ENCODE data around the gene ZNF382.
"Not testable (repeated sequence)": the region's sequence is repeated elsewhere in the genome, so short reads cannot be mapped to it uniquely, and the experiment has no call there.

ZNF382 gene

DNA sequence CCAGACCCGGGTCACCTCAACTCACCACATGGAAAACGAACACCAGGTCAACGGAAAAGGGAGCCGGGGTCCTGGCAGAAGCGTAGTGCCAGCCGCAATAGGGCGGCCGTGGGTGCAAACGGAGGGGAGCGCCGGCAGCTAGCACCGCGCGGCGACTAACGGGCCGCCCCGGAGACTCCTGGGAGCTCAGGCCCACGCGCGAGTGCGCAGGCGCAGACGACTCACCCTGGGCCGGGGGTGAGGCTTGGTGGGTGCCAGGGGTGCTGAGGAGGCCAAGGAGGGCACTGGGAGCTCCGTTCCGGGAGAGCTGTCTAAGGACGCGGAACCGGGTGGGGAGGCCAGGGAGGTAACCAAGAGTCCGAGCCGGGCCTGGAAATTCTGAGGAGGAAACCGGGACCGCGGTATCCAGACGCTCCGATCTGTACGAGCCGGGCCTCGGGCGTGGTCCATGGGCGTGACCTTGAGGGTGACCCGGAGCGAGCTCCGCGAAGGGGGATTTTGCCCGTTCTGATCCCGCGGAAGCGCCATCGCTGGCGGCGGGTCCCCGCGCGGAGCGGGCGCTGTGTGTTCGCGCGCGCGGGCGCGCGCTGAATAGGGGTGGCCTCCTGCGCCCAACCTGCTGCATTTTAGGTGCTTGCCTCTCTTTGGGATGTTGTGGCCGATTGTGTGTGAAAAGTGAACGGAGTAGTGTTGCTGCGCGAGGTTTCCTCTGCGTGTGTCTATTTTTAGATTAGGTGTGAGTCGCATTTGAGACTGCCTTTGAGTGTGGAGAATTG lies at the start of gene ZNF382:
TSS of gene ZNF382 (plus strand) at position 213 of the 776 bp plus-strand sequence. CDS start 4,602 bp downstream, outside the sequence.
- DNase-seq: peak; percentile 86

DNA sequence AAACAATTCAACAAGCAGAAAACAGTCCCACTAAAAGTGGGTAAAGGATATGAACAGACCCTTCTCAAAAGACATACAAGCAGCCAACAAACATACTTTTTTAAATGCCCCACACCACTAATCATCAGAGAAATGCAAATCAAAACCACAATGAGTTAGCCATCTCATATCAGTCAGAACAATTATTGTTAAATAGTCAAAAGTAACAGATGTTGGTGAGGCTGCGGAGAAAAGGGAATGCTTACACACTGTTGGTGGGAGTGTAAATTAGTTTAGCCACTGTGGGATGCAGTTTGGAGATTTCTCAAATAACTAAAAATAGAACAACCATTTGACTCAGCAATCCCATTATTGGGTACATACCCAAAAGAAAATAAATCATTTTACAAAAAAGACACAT lies 40.7 kb upstream of the ZNF382 start:
- DNase-seq: no peak

DNA sequence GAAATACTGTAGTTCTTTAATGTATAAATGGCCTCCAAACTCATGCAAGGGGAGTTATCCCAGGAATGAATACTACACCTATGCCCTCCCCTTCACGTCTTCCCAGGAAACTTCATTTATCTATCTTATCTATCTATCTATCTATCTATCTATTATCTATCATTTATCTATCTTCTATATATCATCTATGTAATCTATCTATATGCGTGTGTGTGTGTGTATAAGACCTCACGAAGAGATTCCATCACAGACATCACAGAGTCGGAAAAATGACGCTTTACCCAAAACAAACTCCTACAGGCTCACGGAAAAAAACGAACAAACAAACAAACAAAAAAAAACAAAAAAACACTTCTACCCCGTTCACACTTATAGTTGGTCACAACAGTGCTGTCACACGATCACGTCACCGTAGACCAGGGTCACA lies 32.5 kb upstream of the ZNF382 start:
- DNase-seq: no peak

DNA sequence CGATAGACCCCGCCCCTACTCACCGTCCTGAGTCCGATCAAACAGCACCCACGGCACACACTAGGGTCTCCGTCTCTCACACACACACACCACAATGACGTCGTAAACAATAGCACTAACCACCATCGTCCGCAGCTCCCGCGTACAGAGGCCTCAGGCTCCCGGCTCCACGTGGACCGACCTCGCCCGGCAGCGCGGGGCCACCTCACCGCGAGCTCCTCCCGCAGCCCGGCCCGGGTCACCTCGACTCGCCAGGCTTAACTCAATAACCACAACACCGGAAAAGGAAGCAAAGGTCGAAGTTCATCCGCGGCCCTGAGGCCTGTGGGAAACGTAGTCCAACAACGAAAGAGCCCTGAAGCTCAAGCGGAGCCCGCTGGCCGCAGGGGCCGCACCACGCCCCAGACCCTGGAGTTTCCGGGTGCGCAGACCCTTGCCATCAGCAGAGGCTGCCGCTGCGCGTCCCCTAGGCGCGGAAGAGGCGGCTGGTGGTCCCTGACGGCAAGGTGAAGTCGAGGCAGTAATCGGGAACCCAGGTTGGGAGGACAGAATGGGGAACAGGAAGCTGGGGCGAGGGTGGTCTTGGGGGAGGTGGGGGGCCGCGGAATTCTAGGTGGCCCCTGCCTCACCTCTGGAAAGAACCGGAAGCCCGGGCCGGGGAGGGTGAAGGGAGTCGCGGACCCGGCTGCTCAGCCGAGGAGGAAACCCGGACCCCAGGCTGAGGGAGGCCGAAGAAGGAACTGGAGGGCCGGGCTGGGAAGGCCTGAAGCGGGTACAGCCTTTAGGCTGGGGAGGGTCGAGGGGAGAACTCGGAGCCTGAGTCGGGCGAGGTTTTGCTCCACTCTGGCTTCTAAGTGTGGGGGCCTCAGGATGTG lies 31.9 kb upstream of the ZNF382 start, which contains the start of gene ZNF529:
TSS of gene ZNF529 (minus strand) at position 273 of the 875 bp plus-strand sequence. CDS start 946 bp downstream, outside the sequence.
- DNase-seq: peak; percentile 93

DNA sequence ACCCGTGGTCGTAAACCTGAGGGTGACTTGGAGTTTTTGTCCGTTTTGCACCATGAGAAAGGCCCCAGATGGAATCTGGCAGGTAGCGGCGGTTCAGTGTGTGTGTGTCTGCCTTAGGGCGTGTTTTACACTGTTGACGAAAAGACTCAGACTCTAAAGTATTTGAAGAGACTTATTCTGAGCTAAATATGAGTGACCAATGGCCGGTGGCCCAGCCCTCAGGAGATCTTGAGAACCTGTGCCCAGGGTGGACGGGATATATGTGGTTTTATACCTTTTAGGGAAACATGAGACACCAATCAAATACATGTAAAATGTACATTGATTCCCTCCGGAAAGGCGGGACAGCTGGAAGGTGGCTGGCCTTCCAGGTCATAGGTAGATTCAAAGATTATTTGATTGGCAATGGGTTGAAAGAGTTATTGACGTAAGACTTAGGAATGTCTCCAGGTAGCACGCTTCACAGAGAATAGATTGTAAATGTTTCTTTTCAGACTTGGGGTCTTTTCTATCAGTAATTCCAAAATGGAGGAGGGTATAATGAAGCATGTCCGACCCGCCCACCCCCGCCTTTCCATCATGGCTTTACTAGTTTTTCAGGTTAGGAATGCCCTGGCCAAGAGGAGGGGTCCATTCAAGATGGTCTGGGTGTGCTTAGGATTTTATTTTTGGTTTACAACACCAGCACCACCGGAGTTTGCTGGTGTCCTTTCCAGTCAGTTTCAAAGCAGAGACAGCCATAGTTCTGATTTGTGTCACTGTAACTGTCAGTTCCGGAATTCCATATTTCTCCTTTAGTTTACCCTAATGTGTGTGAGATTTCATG lies 31.0 kb upstream of the ZNF382 start:
- DNase-seq: peak; percentile 0

DNA sequence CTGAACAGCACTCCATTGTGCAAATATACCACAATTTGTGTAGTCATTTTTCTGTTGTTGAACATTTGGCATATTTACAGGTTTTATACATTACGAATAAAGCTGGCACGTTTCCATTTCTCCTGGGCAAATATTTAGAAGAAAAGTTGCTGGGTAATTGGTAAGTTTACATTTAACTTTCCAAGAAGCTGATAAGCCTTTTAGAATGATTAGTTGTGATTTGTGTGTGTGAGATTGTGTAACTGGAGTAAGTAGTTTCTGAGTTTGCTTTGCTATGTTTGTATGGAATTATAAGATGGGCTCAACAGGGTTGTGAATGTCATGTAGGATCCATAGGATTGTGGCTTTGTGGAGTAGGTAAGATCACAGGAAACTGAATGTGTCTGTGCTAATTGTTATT lies 30.4 kb upstream of the ZNF382 start:
- DNase-seq: no peak

DNA sequence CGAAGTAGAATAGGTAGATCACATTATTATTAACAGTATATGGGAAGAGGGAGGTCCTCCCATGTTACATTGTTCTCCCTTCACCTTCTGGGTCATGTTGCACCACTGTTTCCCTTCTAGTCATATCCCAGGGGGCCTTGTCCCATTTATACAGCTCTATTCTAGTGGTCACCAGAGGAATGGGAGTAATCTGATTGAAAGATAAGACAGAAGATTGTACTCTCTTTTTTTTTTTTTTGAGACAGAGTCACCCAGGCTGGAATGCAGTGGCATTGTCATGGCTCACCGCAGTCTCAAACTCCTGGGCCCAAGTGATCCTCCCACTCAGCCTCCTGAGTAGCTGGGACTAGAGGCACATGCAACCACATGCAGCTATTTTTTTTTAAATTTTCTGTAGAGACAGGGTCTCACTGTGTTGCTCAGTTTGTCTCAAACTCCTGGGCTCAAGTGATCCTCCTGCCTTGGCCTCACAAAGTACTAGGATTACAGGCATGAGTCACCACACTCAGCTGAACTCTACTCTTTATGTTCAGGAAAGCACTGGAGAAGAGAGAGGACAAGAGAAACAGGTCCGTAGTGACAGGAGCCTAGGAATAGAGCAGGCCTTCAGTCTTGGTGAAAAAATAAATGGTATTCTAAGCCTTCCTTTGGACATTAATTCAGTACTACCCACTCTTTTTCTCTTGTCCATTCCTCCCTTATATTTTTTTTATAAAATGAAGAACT lies 27.7 kb upstream of the ZNF382 start:
- DNase-seq: no peak

DNA sequence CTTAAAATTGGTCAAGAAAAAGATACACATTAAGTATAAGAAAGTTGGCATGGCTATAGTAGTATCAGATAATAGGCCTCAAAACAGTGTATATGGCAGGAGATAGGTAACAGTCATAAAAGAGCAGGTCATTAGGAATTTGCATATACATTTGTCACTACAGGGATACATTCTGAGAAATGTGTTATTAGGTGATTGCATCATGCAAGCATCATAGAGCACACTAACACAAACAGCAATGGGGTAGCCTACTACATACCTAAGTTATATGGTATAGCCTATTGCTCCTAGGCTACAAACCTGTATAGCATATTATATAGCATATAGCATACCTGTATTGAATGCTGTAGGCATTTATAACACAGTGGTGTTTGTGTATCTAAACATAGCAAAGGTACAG lies 25.9 kb upstream of the ZNF382 start:
- no peak for DNase-seq

DNA sequence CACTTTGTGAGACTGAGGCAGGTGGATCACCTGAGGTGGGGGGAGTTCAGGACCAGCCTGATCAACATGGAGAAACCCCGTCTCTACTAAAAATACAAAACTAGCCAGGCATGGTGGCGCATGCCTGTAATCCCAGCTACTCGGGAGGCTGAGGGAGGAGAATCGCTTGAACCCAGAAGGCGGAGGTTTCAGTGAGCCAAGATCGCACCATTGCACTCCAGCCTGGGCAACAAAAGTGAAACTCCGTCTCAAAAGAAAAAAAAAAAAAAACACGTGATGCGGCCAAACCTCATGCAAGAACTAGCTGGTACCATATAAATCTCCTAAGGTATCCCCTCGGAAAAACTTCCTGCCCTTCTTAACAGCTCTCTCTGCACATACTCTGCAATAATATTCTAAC lies 2.4 kb upstream of the ZNF382 start:
- not testable (repeated sequence) for DNase-seq

DNA sequence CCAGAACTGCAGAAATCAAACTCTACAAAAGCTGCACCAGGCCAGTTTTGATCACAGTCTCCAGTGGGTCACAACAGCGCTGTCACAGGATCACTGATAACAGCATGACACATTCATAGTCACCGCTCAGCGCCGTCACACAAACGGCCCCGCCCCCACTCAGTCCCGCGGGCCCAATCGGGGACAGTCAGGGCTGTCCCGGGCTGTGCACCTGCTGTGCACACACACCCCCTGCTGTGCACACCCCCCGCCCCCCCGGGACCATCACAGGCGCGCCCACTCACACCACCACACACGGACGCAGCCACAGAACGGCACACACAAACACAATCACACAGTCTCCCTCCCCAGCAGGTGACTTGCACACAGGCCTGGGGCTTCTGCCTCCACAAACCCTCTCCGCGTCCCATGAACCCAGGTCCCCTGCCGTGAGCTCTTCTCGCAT lies 435 bp upstream of the ZNF382 start:
- peak; percentile 72 for DNase-seq

DNA sequence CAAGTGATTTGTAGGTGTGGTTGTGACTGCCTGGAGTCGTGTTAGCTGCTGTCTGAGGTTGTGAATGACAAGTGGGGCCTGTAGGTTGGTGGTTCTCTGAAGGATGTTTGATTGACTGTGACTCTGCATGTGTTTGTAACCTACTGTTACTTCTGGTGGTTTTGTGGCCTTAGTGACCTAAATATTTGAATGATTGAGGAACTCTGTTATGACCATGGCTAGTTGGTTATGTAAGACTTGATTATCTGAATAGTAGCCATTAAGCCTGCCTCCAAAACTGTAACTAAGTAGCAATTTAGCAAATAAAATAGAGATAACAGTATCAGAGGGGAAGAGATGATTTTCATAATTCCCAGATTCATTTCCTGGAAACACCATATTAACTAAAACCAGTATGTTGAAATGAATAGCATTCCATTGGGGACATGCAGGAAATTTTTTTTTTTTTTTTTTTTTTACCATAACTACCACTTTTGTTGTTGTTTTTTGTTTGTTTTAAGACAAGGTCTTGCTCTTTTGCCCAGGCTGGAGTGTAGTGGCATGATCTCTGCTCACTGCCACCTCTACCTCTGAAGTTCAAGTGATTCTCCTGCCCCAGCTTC lies 865 bp downstream of the ZNF382 start:
- peak; percentile 16 for DNase-seq

DNA sequence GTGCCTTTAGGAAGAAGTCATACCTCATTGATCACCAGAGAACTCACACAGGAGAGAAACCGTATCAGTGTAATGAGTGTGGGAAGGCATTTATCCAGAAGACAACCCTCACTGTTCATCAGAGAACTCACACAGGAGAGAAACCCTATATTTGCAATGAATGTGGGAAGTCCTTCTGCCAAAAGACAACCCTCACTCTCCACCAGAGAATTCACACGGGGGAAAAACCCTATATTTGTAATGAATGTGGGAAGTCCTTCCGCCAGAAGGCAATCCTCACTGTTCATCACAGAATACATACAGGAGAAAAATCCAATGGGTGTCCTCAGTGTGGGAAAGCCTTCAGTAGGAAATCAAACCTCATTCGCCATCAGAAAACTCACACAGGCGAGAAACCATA lies 21.9 kb downstream of the ZNF382 start:
- no peak for DNase-seq

DNA sequence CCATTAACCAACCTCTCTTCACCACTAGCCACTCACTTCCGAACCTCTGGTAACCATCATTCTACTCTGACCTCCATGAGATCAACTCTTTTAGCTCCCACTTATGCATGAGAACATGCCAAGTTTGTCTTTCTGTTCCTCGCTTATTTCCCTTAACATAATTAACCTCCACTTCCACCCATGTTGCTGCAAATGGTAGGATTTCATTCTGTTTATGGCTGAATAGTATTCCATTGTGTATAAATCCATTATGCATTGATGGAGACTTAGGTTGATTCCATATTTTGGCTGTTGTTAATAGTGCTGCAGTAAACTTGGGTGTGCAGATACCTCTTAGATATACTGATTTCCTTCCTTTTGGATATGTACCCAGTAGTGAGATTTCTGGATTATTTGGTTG lies 30.2 kb downstream of the ZNF382 start:
- DNase-seq: no peak

DNA sequence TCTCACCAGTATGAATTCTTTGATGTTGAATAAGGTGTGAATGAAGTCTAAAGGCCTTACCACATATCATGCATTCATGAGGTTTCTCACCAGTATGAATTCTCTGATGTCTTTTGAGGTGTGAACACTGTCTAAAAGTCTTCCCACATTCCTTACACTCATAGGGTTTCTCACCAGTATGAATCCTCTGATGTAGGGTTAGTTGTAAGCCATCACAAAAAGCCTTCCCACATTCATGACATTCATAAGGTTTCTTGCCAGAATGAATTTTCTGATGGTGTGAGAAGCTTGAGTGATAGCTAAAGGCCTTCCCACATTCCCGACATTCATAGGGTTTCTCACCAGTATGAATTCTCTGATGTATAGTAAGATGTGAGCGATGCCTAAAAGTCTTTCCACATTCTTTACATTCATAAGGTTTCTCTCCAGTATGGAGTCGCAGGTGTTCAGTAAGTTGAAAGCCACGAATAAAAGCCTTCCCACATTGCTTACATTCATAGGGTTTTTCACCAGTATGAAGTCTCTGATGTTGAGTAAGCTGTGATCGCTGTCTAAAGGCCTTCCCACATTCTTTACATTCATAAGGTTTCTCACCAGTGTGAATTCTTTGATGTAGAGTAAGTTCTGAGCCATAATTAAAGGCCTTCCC lies 33.9 kb downstream of the ZNF382 start:
- DNase-seq: peak; percentile 0

DNA sequence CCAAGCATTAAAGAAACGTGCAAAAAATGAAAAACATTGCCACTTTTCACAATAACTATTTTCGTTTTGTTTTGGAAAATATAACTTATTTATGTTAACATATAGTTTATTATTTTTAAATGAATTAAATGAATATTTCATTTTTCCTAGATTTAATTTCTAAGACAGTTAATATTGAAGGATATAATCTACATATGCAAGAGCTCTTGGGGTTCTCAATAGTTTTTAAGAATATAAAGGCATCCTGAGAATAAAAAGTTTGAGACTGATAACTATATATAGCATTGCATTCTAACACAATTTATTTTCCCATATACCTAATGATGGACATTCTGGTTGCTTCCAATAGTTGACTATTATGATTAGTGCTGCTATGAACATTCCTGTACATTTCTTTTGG lies 41.6 kb downstream of the ZNF382 start:
- no peak for DNase-seq

DNA sequence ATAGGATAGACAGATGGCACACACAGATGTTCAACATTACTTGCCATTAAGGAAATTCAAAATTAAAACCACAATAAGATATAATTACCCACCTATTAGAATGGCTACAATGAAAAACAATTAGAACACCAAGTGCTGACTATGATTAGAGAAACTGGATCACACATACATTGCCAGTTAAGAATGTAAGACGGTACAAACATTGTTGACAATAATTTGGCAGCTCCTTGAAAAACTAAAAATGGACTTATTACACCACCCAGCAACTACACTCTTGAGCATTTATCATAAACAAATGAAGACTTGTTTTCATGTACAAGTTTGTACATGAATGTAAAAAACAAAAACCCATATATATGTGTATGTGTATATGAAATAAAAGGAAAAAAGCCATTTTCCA lies 47.8 kb downstream of the ZNF382 start:
- no peak for DNase-seq

DNA sequence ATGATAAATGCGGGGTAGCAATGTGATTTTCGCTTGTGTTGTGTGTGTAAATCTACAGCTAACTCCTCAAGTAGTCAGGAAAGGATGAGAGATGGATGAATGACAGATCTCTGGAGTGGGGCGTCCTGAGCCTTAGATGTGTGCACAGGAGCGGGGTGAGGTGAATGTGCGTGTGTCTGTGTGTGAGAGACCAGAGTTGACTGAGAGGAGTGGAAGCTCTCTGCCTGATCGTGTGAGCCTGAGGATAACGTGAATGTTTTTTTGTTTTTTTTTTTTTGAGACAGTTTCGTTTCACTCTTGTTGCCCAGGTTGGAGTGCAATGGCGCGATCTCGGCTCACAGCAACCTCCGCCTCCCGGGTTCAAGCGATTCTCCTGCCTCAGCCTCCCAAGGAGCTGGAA lies 60.7 kb downstream of the ZNF382 start:
- no peak for DNase-seq

DNA sequence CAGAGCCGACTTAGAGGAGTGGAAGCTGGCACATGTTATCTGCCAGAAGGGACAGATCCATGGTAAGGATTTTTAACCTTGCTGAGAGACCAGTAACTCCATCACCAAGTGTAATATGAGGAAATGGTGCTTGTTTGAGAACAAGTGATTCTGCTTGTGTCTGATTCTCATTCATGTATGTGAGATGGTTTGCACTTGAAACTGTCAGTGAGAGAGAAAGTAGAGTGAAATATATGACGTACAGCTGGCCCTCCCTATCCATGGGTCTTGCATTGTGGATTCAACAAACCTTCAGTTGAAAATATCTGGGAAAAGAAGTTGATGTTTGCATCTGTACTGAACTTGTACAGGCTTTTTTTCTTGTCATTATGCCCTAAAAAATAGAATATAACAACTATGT lies 63.5 kb downstream of the ZNF382 start:
- DNase-seq: no peak

DNA sequence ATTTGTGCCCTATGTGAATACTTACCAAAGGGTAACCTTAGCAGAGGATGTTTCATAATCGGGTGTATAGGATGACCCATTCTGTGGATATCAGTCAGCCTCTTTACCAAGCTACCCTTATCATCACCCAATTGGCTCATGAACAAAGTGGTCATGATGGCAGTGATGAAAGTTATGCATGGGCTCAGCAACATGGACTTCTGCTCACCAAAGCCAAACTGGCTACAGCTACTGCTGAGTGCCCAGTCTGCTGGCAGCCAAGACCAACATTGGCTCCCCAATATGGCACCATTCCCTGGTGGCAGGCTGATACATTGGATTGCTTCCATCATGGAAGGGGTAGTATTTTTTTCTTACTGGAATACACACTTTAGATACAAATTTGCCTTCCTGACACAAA lies 67.3 kb downstream of the ZNF382 start:
- DNase-seq: no peak

DNA sequence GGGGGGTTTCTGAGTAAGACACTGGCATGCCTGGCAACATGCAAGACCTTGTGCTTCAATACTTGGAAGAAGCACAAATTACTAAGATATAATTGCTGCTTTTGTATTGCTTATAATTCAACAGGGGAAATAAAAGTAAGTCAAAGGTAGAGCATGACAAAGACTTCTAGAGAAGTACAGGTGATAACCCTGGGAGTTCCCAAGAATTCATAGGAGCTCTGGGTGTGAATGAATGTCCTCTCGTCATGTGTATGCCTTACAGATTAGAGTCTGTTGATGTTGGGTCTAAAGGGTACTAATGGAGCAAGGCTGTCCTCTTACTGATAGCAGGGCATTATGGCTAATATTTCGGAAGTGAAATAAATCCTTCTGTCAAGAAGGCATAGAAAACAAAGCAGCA lies 69.1 kb downstream of the ZNF382 start:
- DNase-seq: no peak

DNA sequence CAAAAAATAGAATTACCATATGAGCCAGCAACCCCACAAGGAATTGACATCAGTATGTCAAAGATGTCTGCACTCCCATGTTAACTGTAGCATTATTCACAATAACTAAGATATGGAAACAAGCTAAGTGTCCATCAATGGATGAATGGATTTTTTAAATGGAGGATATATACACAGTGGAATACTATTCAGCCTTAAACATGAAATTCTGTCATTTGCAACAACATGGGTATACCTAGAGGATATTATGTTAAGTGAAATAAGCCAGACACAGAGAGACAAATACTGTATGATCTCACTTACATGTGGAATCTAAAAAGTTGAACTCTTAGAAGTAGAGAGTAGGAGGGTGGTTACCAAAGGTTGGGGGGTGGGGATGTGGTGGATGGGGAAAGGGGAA lies 74.3 kb downstream of the ZNF382 start:
- DNase-seq: no peak

All from suppressor macrophage treated with lipopolysaccharide for 4 hours (primary cell).